HG03354 (cell line): ENCODE measurements around the gene PAIP1.
"Not testable (repeated sequence)": the region's sequence is repeated elsewhere in the genome, so short reads cannot be mapped to it uniquely, and the experiment has no call there.

Experiments
- ATAC-seq: cut with Tn5 transposase; IDR thresholded peaks from one replicate; pipeline ENCODE4 v1.9.1; 2021; ENCODE audit warnings: mild to moderate bottlenecking; ENCODE audit not compliant: unreplicated experiment, poor library complexity, severe bottlenecking

The PAIP1 gene

DNA sequence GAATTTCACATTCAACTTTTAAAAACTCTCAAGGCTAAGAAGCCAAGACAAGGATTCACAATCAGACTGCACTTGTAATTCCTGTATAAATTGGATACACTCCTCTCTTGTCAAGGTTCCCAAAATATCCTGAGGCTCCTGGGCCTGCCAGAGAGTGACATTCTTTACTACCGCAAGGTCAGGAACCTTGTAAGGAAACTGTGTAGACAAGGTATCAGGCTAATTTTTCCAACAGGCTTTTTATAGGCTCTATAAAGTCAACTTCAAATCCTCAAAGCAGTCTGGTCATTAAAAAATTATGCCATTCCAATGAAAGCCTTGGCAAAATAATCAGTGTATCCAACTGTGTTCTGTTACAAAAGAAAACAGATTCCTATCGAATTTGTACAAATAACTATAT lies 15.5 kb upstream of the PAIP1 start:
- no peak for ATAC-seq

DNA sequence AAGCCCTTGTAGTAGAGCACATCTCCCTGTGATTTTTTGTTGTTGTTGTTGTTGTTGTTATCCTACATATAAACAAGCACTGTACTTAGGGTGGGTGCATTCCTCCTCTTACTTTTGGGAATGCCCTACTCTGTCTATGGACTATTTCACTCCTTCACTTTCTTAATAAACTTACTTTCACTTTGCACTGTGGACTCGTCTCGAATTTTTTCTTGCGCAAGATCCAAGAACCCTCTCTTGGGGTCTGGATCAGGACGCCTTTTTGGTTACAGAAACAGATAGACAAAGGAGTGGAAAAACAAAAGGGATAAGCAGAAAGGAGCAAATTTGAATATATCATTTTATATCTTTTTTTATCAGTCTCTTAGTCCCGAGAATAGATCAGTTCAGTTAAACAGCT lies 14.4 kb upstream of the PAIP1 start:
- ATAC-seq: no peak

- ATAC-seq: no peak
Measured at GRCh38 chr5:43570450-43571158, 13.7 kb upstream of the PAIP1 start.

DNA sequence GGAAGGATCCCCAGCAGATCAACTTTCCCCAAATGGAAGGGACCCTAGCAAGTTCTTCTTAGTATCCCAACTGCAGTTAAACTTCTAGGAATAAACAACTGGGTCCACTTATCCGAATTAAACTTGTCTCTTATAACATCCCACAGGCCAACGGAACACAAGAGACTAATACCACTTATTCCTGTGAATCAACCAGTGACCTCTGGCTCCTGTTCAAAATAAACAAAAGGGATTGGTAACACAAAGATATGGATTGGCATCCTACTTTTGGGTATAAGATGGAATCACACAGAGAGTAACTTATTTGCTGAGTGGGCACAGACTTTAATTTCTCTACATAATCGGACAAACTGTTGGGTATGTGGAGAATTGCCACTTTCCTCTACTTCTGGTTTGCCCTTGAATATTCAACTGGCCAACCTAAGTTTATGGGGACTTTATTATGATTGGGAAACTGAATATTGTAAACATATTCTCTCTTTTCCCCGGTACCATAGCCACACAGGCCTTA lies 12.4 kb upstream of the PAIP1 start:
- no peak for ATAC-seq

DNA sequence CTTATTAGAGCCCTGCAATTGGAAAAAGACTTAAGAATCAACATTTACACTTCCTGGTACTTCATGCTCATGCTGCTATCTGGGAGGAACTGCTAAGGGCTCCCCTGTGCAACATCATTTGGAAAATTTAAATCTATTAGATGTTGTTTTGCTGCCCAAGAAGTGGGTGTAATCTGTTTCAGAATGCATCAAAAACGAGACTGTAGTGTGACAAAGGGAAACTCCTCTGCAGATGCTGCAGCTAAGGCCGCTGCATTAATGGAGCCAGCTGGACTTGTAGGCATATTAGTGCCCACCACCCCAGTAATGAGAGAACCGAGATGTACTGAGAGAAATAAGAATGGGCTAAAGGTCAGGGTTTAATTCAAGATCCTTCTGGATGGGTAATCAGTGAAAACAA lies 11.1 kb upstream of the PAIP1 start:
- no peak for ATAC-seq

DNA sequence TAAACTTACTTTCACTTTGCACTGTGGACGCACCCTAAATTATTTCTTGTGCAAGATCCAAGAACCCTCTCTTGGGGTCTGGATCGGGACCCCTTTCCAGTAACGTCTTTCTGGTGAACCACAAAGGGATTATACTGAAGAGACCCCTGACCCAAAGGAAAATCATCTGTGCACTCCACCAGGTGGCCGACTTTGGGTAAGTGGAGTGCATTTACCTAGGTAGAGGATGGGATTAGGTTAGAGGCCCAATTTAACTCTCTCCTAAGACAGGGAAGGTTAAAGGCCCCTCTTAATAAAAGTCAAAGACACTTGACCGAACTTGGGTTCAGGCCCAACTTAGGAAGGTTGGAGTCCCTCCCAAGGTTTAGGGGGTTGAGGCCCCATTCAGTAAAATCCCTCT lies 8.2 kb upstream of the PAIP1 start:
- no peak for ATAC-seq

DNA sequence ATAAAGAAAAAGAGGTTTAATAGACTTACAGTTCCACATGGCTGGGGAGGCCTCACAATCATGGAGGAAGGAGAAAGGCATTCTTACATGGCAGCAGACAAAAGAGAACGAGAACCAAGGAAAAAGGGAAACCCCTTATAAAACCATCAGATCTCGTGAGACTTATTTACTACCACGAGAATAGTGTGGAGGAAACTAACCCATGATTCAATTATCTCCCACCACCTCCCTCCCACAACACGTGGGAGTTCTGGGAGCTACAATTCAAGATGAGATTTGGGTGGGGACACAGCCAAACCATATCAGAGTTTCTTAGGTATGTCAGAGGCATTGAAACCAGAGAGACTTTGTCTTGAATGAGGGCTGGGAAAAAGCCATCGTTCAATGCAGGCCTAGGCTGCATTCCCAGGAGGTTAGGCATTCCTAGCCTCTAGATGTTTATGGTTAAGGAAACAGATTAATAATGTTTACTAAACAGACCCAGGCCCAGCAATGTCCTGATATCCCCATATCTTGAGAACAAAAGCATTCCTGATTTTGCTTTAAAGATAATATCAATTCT lies 7.5 kb upstream of the PAIP1 start:
- ATAC-seq: no peak

DNA sequence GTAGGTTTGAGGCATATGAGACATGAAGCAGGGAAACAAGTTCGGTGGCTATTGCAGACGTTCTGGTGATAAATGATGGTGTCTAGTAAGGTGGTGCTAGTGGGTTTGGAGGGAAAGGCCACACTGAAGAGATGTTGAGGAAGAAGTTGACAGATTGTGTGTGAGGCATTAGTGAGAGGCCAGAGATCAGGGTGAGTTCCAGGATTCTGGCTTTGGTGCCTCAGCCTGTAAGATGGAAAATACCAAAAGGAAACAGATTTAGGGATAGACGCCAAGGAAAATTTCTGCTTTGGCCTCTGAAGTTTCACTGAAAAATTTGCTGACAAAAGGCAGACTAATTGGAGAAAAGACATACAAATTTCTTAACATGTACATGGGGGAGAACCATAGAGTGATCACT lies 6.4 kb upstream of the PAIP1 start:
- ATAC-seq: no peak

DNA sequence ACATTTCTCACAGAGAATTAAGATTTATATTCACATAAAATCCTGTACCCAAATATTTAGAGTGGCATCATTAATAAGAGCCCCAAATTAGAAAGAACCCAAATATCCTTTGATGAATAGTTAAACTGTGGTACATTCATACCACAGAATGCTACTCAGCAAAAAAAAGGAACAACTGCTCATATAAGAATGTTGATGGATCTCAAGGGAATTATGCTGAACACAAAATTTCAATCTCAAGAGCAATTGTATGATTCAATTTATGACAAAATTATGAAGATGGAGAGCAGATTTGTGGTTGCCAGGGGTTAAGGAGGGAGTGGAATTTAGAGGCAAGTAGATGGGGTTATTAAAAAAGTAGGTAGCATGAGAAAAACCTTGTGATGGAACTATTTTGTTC lies 4.5 kb upstream of the PAIP1 start:
- ATAC-seq: no peak

DNA sequence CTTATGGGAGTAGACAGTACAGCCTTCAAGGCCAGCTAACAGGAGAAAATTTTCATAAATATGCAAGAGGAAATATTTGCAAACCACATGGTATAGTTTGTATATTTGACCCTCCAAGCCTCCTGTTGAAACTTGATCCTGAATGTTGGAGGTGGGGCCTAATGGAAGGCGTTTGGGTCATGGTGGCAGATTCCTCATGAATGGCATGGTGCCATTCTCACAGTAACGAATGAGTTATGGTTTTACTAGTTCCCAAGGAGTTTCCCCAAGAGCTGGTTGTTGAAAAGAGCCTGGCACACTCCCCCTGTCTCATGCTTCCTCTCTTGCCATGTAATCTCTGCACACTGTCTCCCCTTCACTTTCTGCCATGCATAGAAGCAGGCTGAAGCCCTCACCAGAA lies 3.3 kb upstream of the PAIP1 start:
- ATAC-seq: no peak

DNA sequence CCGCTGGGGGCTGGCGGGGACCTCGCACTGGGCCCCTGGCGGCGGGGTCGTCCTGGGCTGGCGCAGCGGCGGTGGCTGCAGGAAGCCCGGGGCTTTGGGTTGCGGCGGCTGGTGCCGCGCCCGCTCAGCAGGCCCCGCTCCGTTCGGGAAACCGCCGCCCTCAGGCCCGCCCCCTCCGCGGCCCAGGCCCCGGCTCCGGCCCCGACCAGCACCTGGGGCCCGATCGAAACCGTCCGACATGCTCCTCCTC lies 345 bp downstream of the PAIP1 start:
- ATAC-seq: peak; percentile 91

DNA sequence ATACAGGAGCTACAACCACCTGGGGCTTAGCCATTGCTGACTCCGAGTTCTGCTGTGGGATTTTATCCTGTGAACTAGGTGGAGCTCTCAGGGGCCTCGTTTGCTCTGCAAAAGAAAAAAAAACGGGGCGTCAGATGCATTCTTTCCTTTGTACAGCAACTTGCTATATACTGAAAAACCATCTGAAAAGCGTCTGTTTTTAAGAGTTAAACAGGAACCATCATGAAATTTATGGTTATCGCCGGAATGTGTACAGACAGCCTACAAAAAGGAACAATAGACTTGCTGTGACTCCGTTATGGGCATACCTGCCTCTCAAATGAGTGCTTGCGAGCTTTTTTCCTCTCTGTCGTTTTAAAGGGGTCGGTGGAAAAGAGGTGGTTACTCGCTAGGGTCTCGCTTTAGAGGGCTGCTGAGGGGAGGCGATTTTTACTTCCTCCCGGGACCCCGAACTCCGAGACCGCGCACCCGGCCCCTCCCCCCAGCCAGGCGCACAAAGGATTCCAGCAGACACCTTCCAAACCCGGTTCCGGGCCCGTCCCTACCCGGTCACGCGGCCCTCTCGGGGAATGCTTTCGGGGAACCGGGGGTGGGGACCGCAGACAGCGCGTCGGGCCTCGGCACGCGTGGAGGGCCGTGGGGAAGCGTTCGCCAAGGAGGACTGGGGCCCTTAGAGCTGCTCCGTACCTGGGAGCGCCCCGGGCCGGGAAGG lies 826 bp downstream of the PAIP1 start:
- ATAC-seq: peak; percentile 4

DNA sequence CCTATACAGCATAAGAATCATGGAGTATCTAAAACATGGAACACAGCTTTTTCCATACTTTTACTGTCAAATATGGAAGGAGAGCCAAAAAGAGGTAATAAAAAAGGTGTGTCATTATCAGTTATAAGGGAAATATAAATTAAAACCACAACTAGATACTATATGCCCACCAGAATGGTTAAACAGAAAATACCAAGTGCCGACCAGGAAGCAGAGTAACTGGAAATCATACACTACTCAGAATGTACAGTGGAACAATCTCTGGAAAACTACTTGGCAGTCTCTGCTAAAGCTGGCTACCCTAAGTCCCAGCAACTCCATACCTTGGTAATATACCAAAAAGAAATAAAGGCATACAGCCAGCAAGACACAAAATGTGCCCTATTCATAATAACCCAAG lies 2.4 kb downstream of the PAIP1 start:
- ATAC-seq: no peak

GRCh38 chr5:43553381-43553780 lies 3.5 kb downstream of the PAIP1 start:
- ATAC-seq: no peak

GRCh38 chr5:43551731-43552130 lies 5.1 kb downstream of the PAIP1 start:
- no peak for ATAC-seq

- ATAC-seq: not testable (repeated sequence)
Measured at GRCh38 chr5:43549272-43549671, 7.6 kb downstream of the PAIP1 start.

GRCh38 chr5:43548358-43548757 lies 8.5 kb downstream of the PAIP1 start:
- no peak for ATAC-seq

DNA sequence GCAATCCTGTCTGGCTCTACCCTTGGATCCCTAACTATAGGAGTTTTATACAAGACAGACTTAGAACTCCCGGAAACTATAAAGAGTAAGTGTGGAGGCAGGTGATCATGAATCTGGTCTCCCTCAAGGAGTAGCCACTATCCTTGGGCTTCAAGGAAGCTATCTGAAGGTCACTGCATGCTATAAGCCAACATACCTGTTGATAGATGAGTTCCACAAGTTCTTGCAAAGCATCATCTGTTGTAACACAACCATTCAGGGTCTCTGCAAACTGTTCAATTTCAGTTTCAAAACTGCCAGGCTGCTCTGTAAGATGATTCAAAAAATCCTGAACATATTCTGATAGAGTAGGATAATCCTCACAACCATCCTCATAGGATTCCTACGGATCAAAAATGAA lies 9.3 kb downstream of the PAIP1 start:
- no peak for ATAC-seq

GRCh38 chr5:43543434-43543833 lies 13.4 kb downstream of the PAIP1 start:
- no peak for ATAC-seq

GRCh38 chr5:43540746-43541145 lies 16.1 kb downstream of the PAIP1 start:
- no peak for ATAC-seq

DNA sequence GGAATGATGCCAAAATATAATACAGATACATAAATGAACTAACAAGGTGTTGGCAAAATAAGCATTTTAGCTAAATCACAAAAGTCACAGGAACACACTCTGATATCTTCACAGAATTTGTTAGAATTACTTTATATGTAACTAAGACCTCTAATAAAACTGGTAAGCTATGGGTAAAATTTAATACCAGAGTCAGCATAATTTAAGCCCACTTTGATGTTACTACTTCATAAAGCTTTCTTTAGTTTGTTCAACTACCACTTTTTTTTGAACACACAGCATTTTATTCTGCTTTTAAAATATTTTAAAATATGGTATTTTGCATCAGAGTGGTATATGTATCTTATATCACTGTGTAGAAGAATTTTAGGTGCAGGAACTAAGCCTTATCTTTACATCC lies 19.9 kb downstream of the PAIP1 start:
- ATAC-seq: no peak
